Fibroblast of lung (primary cell): ENCODE measurements around the gene AASDHPPT. TPM values are rescaled to one million over a fixed set of nuclear protein-coding genes. Genes with fewer than 3 reads are reported as not detected.
"Not testable (repeated sequence)": the region's sequence is repeated elsewhere in the genome, so short reads cannot be mapped to it uniquely, and the experiment has no call there.

Experiments used
- DNase-seq, 2 donors: peaks; one replicate each; pipeline versions ENCODE4 v3.0.0 to v3.0.0-alpha.2; 2010; ENCODE audit warnings: low read depth in 2 of 2
- H2AFZ ChIP-seq: 2 replicates; pipeline ENCODE4 v1.5.1; 2012; ENCODE audit warnings: low read length, control low read depth, inconsistent platforms
- H3K27ac ChIP-seq: 2 replicates; pipeline ENCODE4 v1.5.1; 2011; ENCODE audit warnings: low read length, control low read depth; ENCODE audit not compliant: insufficient read depth
- H3K27me3 ChIP-seq: 2 replicates; pipeline ENCODE4 v1.5.1; 2011; ENCODE audit warnings: mild to moderate bottlenecking, low read length; ENCODE audit not compliant: control insufficient read depth, insufficient read depth
- H3K36me3 ChIP-seq: 2 replicates; pipeline ENCODE4 v1.5.1; 2011; ENCODE audit warnings: low read length; ENCODE audit not compliant: control insufficient read depth, insufficient read depth
- H3K4me1 ChIP-seq: 2 replicates; pipeline ENCODE4 v1.5.1; 2011; ENCODE audit warnings: low read length; ENCODE audit not compliant: control insufficient read depth, insufficient read depth; ENCODE audit errors: extremely low read depth
- H3K4me2 ChIP-seq: 2 replicates; pipeline ENCODE4 v1.5.1; 2011; ENCODE audit warnings: low read length, control low read depth; ENCODE audit not compliant: insufficient read depth; ENCODE audit errors: extremely low read depth
- H3K4me3 ChIP-seq, 4 experiments: fragments of 200-600 bp in 1 of 4; sonication (generic) in 1 of 4; replicated peaks in 1 of 4; 2 replicates each; pipeline ENCODE4 v1.5.1; 2011 to 2016; ENCODE audit warnings: low read length in 4 of 4, low read depth in 3 of 4, mild to moderate bottlenecking in 3 of 4, control low read depth in 2 of 4, inconsistent platforms in 1 of 4, mixed read lengths in 1 of 4; ENCODE audit not compliant: insufficient read depth in 1 of 4; ENCODE audit errors: control extremely low read depth in 1 of 4
- H3K79me2 ChIP-seq: 2 replicates; pipeline ENCODE4 v1.5.1; 2012; ENCODE audit warnings: mild to moderate bottlenecking, low read length, inconsistent platforms; ENCODE audit not compliant: control insufficient read depth, insufficient read depth
- H3K9ac ChIP-seq: 2 replicates; pipeline ENCODE4 v1.5.1; 2011; ENCODE audit warnings: mild to moderate bottlenecking, low read length, control low read depth; ENCODE audit not compliant: insufficient read depth
- H3K9me3 ChIP-seq: 2 replicates; pipeline ENCODE4 v1.5.1; 2012; ENCODE audit warnings: low read depth, low read length; ENCODE audit not compliant: control insufficient read depth, insufficient read depth
- H4K20me1 ChIP-seq: 2 replicates; pipeline ENCODE4 v1.5.1; 2011; ENCODE audit warnings: low read length; ENCODE audit not compliant: control insufficient read depth, insufficient read depth; ENCODE audit errors: extremely low read depth
- EZH2 ChIP-seq: IDR thresholded peaks from 2 replicates; pipeline ENCODE4 v1.5.1; 2012; ENCODE audit warnings: low read length, control low read depth, mild to moderate bottlenecking; ENCODE audit errors: missing control alignments
- polyA plus RNA-seq, 2 donors: library from polyadenylated mRNA; depleted of rRNA in 1 of 2; stranded (reverse) in 1 of 2; unstranded in 1 of 2; fragments of >200 nt; gene quantifications; 2 replicates each; pipeline ENCODE4 v1.2.1, GENCODE V29; 2011 to 2012; ENCODE audit warnings: missing spikeins in 1 of 2
- total RNA-seq: library from RNA; depleted of rRNA; stranded (reverse); fragments of >200 nt; gene quantifications from 2 replicates; pipeline ENCODE4 v1.2.1, GENCODE V29; 2014
- TF ChIP-seq, protein P1 (sequence below), 2 donors: IDR thresholded peaks in 1 of 2; conservative IDR thresholded peaks in 1 of 2; 1 replicate in 1 of 2; 2 replicates in 1 of 2; pipeline ENCODE4 v1.5.1; 2011 to 2012; ENCODE audit warnings: low read length in 2 of 2, control low read depth in 1 of 2, inconsistent platforms in 1 of 2, low read depth in 1 of 2, mild to moderate bottlenecking in 1 of 2

Gene AASDHPPT
- total and polyA plus RNA-seq, 2 donors (not counting 1 experiment from before 2014, with no cell fraction given) = 34.1 to 55.0 TPM

DNA sequence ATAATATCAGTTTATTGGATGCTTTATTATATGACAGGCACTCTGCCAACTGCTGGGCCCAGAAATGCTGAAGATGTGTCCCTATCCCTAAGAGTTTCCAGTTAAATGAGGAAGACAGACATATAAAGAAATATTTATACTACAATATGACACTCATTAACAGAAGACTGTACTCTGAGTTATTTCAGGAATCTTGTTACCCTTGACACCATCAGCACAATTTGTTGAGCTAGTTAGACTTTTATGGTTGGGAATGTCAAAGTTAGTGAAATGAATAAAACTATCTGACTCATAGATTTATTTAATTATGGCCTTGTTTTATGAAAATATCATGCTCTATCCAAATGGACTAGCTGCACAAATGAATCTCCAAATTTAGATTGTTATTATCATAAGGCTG, 29.8 kb upstream of the AASDHPPT start:
- H3K36me3 ChIP-seq = no peaks in the 10 kb centered on the region
- no peak overlapping the region for H3K27ac ChIP-seq
- H3K79me2 ChIP-seq = no peaks in the 10 kb centered on the region
- no peak overlapping the region for H2AFZ ChIP-seq
- H3K9ac ChIP-seq = no peak overlapping the region
- H4K20me1 ChIP-seq = no peaks in the 10 kb centered on the region
- H3K27me3 ChIP-seq = no peaks in the 10 kb centered on the region
- no peak for DNase-seq
- no peak overlapping the region for H3K4me2 ChIP-seq
- no peak for TF ChIP-seq EZH2
- TF ChIP-seq, protein P1, sequence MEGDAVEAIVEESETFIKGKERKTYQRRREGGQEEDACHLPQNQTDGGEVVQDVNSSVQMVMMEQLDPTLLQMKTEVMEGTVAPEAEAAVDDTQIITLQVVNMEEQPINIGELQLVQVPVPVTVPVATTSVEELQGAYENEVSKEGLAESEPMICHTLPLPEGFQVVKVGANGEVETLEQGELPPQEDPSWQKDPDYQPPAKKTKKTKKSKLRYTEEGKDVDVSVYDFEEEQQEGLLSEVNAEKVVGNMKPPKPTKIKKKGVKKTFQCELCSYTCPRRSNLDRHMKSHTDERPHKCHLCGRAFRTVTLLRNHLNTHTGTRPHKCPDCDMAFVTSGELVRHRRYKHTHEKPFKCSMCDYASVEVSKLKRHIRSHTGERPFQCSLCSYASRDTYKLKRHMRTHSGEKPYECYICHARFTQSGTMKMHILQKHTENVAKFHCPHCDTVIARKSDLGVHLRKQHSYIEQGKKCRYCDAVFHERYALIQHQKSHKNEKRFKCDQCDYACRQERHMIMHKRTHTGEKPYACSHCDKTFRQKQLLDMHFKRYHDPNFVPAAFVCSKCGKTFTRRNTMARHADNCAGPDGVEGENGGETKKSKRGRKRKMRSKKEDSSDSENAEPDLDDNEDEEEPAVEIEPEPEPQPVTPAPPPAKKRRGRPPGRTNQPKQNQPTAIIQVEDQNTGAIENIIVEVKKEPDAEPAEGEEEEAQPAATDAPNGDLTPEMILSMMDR (conservative IDR thresholded peaks at IDR 0.05 in 1 of 2, IDR thresholded peaks at IDR 0.05 in 1 of 2; ENCODE audit: low read depth in 1 of 2, low read length in 2 of 2) = no peak
- no peaks in the 10 kb centered on the region for H3K9me3 ChIP-seq
- H3K4me3 ChIP-seq = no peak overlapping the region
- H3K4me1 ChIP-seq = no peaks in the 10 kb centered on the region

DNA sequence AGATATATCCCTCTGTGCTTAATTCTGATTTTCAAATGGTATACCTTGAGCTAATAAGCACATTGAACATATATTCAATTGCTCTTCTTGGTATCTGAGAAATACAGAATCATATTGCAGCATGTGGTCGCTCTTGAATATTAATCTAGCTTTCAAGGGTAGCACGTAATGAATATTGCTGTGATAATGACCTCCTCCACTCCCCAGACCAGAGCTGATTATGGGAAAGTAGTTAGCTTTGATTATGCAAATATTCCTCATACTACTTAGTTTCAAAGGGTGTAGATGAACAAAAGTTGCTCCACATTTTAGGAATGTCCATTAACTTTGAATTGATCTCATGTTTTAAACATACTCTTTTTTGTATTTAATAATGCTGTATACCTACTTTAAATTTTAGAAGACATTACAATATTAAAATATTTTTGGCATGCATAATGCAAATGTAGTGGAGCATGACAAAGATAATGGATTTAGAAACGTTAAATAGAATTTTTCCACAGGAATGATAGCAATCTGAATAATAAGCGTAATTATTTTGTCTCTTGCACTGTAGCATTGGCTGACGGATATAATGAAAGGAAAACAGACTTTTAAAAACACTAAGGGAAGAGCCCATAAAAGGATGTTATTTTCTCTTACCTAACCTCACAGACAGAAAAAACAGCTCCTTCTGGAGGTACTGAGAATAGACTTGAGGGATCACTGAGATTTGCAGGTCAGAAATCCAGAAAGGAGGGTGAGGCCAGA, 27.6 kb upstream of the AASDHPPT start:
- Histone ChIP-seq H3K4me2 (no peak overlapping the region), H4K20me1 (no peaks in the 10 kb centered on the region), H3K79me2 (no peaks in the 10 kb centered on the region), H2AFZ (no peak overlapping the region), H3K9me3 (no peaks in the 10 kb centered on the region), H3K4me1 (no peaks in the 10 kb centered on the region), H3K27me3 (no peaks in the 10 kb centered on the region), H3K27ac (no peak overlapping the region), H3K36me3 (no peaks in the 10 kb centered on the region), H3K9ac (no peak overlapping the region), H3K4me3 (no peak overlapping the region)
- no peak for DNase-seq
- no peak for TF ChIP-seq EZH2
- TF ChIP-seq, protein P1 (conservative IDR thresholded peaks at IDR 0.05 in 1 of 2, IDR thresholded peaks at IDR 0.05 in 1 of 2; ENCODE audit: low read depth in 1 of 2, low read length in 2 of 2) = no peak

DNA sequence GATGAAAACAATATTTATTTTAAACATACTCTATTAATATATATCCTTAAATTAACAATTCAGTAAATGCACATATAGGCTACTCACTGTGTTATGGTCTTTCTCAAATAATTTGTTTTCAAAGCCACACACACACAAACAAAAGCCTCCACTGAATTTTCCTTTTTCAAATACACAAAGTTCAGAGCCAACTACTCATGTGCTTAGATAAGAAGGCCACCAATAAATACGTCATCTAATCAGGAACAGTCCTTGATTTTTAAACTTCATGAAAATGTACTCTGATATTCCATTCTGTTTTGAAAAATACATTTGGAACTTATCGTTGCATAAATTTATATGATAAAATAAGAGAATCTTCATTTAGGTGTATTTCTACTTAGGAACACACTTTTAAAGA, 26.4 kb upstream of the AASDHPPT start:
- H3K36me3 ChIP-seq = no peaks in the 10 kb centered on the region
- no peaks in the 10 kb centered on the region for H3K79me2 ChIP-seq
- no peak overlapping the region for H3K27ac ChIP-seq
- no peaks in the 10 kb centered on the region for H3K9me3 ChIP-seq
- no peak overlapping the region for H3K4me3 ChIP-seq
- no peaks in the 10 kb centered on the region for H4K20me1 ChIP-seq
- H2AFZ ChIP-seq = no peak overlapping the region
- no peak overlapping the region for H3K9ac ChIP-seq
- no peaks in the 10 kb centered on the region for H3K27me3 ChIP-seq
- TF ChIP-seq, protein P1 (conservative IDR thresholded peaks at IDR 0.05 in 1 of 2, IDR thresholded peaks at IDR 0.05 in 1 of 2; ENCODE audit: low read depth in 1 of 2, low read length in 2 of 2) = no peak
- TF ChIP-seq EZH2 = no peak
- no peak for DNase-seq
- H3K4me2 ChIP-seq = no peak overlapping the region
- H3K4me1 ChIP-seq = no peaks in the 10 kb centered on the region

DNA sequence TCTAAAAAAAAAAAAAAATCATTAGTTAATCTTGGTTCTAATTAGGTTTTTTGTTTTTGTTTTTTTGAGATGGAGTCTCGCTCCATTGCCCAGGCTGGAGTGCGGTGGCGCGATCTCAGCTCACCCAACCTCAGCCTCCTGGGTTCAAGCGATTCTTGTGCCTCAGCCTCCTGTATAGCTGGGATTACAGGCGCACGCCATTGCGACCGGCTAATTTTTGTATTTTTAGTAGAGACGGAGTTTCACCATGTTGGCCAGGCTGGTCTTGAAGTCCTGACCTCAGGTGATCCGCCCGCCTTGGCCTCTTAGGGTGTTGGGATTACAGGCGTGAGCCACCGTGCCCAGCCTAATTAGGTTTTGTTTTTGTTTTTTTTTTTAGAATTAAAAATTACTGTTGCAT, 19.1 kb upstream of the AASDHPPT start:
- H3K79me2 ChIP-seq, H4K20me1 ChIP-seq, H3K9ac ChIP-seq, H3K27me3 ChIP-seq, H3K4me1 ChIP-seq, H3K4me3 ChIP-seq, H3K9me3 ChIP-seq, H3K36me3 ChIP-seq, H3K4me2 ChIP-seq, H2AFZ ChIP-seq, H3K27ac ChIP-seq, DNase-seq: not testable (repeated sequence)
